AG08395 (cell line): ENCODE data around the gene SGCD.

Experiments used
- DNase-seq: peaks from one replicate; pipeline ENCODE4 v3.0.0; 2012; ENCODE audit warnings: mixed read lengths, low spot score

SGCD gene

DNA sequence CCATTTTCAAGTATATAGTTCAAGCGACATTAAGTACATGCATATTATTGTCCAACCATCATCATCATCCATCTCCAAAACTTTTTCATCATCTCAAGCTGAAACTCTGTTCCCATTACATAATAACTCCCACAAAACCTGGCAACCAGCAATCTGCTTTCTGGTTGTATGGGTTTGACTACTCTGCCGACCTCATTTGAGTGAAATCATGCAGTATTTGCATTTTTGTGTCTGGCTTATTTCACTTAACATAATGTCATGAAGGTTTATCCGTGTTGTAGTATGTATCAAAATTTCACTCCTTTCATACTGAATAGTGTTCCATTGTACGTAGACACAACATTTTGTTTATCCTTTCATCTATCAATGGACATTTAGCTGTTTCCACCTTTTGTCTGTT is 74.8 kb downstream of the SGCD start:
- no peak for DNase-seq

DNA sequence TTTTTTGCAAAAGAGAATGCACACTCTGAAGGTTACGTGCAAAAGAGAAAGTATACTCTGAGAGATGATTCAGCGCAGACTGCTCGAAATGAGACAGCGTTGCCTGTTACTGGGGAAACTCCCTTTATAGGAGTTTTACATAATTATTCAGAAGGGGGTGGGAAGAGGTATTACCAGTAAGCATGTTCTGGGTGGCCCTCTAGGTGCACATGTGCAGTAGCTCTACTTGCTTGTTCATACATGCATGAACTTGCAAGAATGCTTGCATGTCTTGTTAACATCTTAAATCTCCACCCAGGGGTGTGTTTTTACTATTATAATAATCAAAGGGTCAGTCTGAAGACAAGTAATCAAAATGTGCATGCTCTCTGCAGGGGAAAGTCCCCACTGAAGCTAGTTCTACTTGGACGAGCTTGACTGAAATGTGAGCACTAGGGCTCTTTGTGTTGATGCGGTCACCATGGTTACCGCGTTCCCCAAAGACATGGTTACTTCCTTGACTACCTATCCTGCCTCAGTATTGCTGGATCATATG is 75.5 kb downstream of the SGCD start:
- no peak for DNase-seq

DNA sequence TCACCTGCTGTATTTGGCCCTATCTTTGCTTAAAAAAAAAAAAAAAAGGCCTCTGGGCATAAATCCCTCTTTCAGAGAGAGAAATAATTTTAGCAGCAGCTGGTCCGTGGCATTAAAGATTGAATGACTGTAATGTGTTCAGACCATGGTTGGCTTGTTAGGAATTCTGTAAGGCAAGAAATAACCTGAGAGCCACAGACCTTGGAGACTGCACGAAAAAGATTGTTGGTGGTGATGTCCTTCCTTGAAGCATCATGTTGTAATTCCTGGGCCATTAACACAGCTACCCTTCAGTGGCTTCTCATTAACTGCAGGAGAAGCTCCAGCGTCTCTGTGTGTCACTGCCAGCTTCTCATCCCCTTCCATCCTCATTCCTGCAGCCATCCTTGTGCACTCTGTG is 79.0 kb downstream of the SGCD start:
- peak; percentile 17 for DNase-seq

DNA sequence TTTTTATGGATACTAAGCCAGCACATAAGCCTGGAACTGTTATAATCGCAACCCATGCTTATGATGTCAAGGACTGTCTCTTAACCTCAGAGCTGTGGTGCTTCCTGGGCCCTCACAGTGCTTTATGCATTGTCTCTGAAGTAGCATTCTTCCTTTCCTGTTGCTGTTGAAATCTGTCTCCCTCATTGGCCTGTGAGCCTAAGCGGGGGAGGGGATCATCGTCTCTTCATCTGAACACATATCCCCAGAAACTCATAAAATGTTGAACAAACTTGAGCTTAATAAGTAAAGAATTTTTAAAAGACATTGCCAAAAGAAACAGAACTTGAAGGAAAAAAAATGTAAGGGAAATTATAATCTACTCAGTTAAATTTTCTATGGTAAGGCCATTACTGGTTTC is 80.3 kb downstream of the SGCD start:
- DNase-seq = no peak

DNA sequence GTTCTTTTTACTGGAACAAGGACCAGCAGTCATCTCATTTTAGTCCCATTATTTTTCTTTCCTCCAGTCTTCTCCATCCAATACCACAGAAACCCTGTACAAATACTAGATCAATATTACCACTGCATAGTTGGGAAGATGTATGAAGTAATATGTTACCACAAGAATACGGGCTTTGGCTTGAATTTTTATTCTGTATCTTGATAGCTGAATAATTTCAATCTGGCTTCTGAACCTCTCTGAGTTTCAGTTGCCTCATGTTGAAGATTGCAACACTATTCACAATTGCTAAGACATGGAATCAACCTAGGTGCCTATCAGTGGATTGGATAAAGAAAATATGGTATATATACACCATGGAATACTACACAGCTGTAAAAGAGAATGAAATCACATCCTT is 82.9 kb downstream of the SGCD start:
- DNase-seq = no peak

DNA sequence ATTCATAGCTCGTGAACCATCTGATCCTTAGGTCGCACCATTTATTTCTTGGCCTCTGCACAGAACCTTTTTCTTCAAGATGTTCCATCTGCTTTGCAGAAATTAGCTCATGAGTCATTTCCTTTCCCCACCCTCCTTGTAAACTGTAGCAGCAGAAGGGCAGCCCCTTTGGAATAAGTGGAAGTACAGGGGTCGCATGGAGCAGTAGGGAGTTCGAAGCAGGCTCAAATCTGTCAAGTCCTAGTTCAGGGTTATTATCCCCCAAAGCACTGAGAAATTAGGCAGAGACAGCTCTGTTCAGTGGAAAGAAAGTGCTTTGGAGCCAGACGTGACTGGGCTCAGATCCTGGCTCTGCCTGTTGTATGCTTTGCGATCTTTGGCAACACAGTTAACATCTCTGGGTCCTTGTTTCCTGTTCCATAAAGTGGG is 84.2 kb downstream of the SGCD start:
- DNase-seq = peak; percentile 73

DNA sequence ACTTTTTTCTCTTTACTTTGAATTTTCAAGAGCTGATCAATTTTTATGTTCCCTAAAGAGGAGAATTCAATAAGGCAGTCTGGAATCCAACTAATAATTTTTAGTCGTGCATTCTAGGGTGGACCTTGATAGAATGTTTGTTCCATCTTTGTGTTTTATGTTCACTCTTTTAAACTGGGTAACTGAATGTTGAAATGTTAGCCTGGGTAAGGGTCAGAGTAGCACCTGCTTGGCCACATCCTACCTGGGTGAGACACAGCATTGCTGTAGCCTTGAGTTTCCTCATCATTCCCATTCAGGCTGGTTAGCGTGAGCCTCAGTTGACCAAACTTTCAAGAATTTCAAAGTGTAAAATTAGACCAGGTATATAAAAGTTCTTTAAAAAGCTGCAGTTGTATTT is 85.0 kb downstream of the SGCD start:
- DNase-seq = no peak

DNA sequence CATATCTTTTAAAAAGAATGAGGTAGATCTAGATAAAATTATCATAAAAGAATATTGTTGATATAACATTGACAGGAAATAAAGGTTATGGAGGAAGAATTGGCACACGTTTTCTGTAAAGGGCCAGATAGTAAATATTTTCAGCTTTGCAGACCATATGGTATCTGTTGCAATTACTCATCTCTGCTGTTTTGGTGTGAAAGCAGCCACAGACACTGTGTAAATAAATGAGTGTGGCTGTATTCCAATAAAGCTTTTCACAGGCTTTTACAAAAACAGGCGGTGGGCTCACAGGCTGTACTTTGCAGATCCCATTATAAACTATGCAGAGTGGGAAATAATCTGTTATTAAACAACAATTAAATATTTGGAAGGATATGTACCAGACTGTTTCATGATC is 87.4 kb downstream of the SGCD start:
- DNase-seq = no peak

DNA sequence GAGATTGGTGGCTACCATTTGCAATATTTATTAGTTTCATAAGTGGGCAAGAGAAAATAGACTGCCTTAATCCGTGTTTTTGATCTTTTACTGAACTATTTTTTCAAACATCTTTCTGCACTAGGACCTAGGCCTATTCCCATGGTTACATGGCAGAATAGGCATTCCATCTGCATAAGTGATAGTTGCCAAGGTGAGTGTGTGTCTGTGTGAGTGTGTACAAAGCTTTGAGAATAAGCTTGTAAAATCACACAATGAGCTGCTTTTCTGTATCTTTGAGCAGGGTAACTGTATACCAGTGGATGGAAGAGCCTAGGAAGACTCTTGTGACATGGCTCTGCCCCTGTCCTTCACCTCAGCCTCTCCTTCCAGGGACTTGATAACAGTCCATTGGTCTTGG is 92.7 kb downstream of the SGCD start:
- DNase-seq = no peak

DNA sequence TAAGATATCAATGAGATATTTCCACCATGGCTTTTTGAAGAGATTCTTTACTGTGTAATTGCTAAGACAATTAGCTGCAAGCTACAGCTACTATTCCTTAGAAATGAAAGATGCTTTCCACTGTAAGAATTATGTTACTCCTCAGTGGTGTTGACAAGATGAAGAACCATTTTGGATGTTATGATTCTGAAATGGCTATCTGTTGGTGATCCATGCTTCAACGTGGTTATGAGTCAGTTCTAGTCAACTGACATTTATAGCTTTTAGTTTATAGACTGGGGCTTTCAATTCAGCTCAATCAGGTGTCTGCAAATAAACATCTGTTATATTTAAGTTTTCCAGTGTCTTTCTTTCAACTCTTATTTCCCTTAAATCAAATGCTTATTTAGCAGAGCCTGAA is 93.7 kb downstream of the SGCD start:
- peak; percentile 14 for DNase-seq

DNA sequence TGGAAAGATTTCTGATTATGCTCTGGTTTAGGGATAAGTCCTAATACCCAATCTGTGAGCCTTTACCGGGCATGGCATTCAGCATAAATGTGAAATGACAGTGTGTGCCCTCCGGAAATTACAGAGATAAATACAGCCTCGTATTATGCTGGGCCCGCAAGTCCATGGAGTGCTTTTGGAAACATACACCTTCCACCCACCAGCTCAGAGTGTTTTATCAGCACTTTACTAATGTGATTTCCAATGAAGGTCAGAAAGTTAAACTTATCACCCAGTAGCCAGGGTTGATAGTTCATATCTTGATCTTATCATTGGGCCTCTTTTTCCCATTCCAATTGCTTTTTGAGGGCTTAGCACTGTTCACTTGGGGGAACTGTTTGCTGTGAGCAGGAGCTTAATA is 94.8 kb downstream of the SGCD start:
- no peak for DNase-seq

DNA sequence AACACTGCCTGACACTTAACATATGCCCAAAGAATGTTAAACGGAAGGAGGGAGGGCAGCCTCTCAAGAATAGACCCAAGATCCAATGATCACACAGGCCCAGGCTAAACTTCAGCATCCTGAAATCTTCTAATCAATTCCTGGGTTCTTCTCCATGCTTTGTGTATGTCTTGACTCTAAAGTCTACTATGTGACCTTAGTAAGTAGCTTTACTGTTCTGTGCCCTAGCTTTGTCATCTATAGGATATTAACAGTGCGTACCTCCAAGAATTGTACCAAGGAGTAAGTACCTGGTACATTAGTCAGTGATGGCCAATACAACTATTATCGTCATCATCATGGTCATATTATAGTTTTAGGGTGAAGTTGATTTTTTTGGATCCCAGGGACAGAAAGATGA is 96.6 kb downstream of the SGCD start:
- DNase-seq = no peak

DNA sequence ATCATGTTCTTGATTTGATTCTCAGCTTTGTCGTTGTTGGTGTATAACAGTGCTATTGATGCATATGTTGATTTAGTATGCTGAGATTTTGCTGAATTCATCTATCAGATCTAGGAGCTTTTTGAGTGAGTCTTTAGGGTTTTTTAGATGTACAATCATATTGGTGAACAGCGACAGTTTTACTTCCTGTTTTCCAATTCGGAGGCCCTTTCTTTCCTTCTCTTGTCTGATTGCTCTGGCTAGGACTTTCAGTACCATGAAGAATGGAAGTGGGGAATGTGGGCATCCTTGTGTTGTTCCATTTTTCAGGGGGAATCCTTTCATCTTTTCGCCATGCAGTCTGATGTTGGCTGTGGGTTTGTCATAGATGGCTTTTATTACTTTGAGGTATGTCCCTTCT is 100.4 kb downstream of the SGCD start:
- no peak for DNase-seq

DNA sequence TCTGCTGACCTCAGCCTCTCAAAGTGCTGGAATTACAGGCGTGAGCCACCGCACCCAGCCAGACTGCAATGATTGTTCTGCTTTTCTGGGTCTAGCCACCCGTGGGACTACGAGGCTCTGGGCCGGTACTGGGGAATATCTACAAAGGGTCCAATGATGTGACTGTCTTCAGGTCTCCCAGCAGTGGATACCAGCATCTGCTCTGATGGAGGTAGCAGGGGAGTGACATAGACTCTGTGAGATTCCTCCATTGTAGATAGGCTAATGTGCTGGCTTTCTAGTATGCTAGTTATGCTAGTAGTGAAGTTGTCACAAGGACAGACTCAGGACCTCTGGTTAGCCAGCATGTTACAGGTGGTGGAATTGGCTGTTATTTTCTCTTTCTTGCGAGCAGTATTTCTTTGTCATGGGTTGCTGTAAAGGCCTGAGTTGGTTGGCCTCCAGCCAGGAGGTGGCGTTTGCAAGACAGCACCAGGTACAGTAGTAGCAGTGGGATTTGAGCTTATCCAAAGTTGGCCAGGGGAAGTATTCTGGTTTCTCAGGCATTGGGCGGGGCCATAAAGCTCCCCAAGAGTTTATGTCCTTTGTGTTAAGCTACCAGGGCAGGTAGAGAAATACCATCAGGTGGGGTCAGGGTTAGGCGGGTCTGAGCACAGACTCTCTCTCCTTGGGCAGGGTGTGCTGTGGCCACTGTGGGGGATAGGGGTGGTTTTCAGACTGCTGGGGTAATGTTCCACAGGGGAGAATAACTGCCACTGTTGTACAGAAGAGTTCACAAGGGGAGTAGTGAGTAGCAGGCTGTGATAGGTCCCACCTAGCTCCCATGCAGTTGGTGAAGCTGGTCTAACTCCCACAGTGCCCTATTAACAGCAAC is 105.2 kb downstream of the SGCD start:
- no peak for DNase-seq

DNA sequence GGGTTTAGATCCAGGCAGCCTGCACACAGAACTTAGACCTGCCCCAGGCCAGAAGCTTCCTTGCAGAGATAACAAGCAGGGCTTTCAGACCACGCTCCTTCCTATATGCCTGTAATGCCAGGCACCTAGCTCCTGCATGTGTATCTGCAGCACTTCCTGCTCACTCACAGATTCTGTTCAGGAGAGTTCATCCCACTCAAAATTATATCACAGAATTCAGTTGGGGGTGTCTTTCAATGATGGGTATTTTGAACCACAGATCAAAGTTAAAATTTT is 105.8 kb downstream of the SGCD start:
- no peak for DNase-seq

DNA sequence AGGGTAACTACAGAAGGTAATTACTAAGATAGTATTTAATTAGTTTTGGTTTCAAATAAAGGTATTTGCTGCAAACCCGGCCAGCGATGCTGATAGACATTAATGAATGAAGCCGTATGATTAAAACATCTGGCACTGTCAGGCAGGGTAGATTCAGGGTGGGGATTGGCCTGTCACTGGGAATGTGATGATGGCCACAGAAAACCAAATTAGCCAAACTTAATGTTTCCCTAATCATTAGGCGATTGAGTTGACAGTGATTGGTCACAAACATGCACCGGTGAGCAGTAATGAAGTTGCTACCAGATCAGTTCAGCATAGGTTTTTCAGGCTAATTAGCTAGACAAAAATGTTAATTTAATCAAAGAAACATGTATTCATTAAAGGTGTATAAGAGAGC is 107.5 kb downstream of the SGCD start:
- no peak for DNase-seq

DNA sequence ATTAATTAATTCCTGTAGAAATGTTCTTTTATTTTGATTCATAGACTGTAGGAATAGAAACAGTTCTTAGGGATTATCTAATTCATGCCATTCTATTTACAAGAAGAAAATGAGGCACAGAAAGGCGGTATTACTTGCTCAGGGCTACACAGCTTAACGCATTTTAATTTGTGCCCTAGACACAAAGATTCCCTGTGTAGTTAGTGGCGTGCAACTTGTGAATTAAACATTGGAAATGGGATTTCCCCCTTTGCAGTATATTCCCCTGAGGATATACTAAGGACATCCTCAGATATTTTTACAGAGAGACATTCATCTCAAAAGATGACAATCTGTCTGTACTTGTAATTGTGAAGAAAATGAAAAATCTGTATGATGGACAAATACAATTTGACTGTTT is 108.1 kb downstream of the SGCD start:
- no peak for DNase-seq

DNA sequence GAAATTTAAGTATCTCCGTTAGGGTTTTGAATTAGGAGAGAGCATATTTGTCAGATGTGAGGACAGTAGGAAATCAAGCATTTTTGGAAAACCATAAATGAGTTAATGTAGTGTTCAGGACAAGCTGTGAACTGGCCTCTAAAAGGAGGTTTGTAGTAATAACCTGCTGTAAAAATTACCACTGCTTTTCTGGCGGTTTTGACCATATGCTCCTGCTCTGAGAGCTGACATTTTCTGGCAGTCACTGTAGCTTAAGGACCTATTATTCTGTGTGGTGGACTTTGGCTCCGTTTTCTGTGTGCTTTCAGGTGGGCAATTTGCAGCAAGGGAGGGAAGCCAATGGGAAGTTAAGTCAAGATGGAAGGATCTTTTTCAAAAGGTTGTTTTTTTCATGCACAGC is 111.1 kb downstream of the SGCD start:
- no peak for DNase-seq

DNA sequence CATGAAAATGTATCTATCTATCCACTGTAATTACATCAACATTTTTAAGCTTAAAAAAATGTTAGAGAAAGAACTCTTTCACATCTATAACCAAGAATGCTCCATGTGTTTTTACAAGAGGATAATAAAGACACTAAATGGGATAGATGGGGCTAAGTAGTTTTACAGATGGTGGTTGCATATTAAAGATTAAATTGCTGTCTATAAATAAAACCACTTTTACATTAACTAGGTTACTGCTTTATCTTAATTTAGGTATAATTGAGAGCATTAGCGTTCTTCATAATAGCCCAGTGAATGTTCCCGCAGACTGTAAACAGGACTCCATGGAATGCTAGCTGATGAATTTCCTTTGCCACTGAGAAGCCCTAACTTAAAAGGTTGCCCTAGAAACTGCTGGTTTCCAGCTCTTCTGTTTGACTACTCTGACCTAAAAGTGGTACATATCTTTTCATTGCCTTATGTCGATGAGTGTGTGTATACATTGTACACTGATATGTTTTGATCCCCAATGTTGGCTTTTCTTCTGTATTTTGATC is 117.9 kb downstream of the SGCD start:
- DNase-seq = no peak

DNA sequence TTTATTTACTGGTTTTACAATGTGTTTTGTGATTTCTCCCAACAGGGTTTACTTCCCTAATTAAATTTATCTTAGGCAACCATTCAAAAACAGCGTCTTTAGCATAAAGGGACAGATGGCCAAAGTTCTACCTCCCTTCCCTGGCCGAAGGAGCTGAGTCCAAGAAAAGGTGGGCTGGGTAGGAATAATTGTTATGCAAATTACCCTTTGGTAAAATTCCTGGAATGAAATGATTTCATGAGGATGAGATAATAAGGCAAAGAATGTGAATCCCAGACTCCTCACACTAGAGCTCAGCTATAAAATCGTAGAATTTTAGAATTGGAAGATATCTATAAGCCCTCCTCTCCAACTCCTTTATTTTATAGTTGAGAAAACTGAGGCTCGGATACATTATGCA is 119.6 kb downstream of the SGCD start:
- DNase-seq = no peak

DNA sequence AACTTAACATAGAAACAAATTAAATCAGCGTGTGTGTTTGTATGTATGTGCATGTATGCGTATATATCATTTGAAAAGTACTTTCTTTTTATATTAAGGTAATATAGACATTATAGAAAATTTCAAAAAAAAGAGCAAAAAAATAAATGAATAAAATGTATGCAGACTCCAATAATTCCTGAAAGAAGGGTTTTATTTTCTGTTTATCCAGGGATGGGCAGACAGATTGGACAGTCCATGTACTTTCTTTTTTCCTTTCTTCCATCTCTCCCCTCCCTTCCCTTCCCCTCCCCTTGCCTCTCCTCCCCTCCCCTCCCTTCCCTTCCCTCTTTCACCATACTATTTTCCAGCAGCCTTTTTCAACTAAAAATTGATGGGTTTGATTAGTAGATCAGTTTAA is 123.8 kb downstream of the SGCD start:
- DNase-seq = no peak

DNA sequence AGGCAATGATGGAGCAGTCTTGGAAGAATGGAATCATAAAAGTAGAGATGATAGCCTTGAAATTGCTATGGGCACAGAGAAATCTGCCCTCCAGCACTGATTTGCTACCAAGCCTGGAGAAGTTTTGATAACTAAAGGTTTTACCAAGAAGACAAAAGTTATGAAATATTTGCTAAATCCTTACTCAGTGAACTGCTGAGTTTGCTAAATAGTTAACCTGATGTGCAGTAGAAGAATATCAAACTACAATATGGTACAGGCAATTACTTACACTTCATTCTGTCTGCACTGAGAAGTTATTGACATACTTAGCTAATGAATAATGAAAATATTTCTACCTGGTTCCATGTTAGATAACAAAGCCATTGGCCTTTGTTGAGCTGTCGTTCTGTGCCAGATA is 124.5 kb downstream of the SGCD start:
- no peak for DNase-seq

DNA sequence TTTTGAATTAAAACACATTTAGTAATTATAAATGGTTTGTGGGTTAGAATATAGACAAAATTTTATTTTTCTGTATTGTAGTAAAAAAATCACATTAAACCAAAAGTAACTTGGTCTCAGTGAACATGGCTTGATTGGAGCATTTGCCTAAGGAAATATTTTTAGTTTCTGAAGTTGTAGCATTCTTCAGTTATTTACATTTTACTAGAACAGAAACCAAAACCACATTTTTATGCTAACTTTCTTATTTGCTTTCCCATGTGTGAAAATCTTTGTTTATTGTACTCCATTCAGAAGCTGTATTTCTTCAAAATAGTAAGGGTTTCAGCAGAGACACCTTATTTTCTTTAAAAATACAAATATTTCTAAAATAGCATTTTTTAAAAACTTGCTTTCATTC is 129.9 kb downstream of the SGCD start:
- DNase-seq = no peak

DNA sequence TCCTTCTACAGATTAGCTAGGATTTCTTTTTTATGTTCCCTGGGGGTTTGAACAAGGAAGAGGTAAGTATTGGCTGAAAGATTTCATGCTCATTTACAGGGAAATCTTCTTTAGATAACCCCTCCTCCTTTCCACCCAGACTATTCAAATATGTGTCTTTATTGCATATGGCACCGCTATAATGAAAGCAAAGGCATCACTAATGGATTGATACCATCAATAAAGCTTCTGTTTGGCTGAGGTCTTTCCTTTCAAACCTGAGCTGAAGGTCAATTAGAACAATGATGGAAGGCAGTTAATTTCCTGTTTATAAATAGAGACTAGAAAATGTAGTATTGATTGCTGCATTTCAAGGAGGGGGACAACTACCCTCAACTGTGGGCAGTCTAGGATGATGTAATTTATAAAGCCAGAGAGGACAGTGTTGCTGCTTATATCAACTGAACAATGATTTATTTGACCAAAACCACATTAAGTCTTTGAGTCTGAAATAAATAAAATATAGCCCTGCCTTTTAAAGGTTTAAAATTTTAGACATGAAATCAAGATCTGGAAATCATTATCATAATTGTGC is 132.9 kb downstream of the SGCD start:
- no peak for DNase-seq
